Ascending aorta (tissue), 2 donors: ENCODE measurements around the gene CAMTA1. TPM values are rescaled to one million over a fixed set of nuclear protein-coding genes. Genes with fewer than 3 reads are reported as not detected.

Experiments used
- DNase-seq, 2 donors: peaks; one replicate each; pipeline ENCODE4 v3.0.0-alpha.2; 2019; ENCODE audit warnings: low spot score in 2 of 2
- H3K27ac ChIP-seq, 2 donors: fragments of 200-600 bp; sonication (generic); one replicate each; pipeline ENCODE4 v1.5.1; 2016 to 2017; ENCODE audit warnings: mild to moderate bottlenecking in 1 of 2
- H3K27me3 ChIP-seq: fragments of 200-600 bp; sonication (generic); one replicate; pipeline ENCODE4 v1.5.1; 2017
- H3K36me3 ChIP-seq, 2 donors: fragments of 200-600 bp; sonication (generic); one replicate each; pipeline ENCODE4 v1.5.1; 2016
- H3K4me1 ChIP-seq, 2 donors: fragments of 200-600 bp; sonication (generic); one replicate each; pipeline ENCODE4 v1.5.1; 2016 to 2017; ENCODE audit warnings: mild to moderate bottlenecking in 1 of 2
- H3K4me3 ChIP-seq, 2 donors: fragments of 200-600 bp; sonication (generic); one replicate each; pipeline ENCODE4 v1.5.1; 2016 to 2017; ENCODE audit warnings: mild to moderate bottlenecking in 1 of 2
- H3K9me3 ChIP-seq, 2 donors: fragments of 200-600 bp; sonication (generic); one replicate each; pipeline ENCODE4 v1.5.1; 2016
- intact Hi-C: fragments of 100-400 bp; cut with DNase I; formaldehyde crosslinking; loops from one replicate; pipeline ENCODE4 v1.15.1; 2023
- total RNA-seq: library from RNA; depleted of rRNA; stranded (reverse); fragments of >200 nt; gene quantifications from one replicate; pipeline ENCODE4 v1.1.0, GENCODE V29; 2016
- TF ChIP-seq, protein P1 (sequence below), 3 experiments: fragments of 200-600 bp in 2 of 3; fragments of 450-650 bp in 1 of 3; sonication (generic) in 2 of 3; IDR thresholded peaks; one replicate each; pipeline ENCODE4 v1.5.1; 2016 to 2019; ENCODE audit warnings: antibody characterized with exemption in 3 of 3, mild to moderate bottlenecking in 1 of 3, moderate library complexity in 1 of 3

The CAMTA1 gene
- total RNA-seq, 1 donor from 2014 or later, result 53.3 TPM

- Histone ChIP-seq H3K4me1 (no peaks in the 10 kb centered on the region), H3K4me3 (no peak overlapping the region), H3K36me3 (no peaks in the 10 kb centered on the region), H3K27ac (no peak overlapping the region), H3K27me3 (no peaks in the 10 kb centered on the region), H3K9me3 (no peaks in the 10 kb centered on the region)
- intact Hi-C loops, result no loop called here
- no peak for DNase-seq
- TF ChIP-seq, protein P1, sequence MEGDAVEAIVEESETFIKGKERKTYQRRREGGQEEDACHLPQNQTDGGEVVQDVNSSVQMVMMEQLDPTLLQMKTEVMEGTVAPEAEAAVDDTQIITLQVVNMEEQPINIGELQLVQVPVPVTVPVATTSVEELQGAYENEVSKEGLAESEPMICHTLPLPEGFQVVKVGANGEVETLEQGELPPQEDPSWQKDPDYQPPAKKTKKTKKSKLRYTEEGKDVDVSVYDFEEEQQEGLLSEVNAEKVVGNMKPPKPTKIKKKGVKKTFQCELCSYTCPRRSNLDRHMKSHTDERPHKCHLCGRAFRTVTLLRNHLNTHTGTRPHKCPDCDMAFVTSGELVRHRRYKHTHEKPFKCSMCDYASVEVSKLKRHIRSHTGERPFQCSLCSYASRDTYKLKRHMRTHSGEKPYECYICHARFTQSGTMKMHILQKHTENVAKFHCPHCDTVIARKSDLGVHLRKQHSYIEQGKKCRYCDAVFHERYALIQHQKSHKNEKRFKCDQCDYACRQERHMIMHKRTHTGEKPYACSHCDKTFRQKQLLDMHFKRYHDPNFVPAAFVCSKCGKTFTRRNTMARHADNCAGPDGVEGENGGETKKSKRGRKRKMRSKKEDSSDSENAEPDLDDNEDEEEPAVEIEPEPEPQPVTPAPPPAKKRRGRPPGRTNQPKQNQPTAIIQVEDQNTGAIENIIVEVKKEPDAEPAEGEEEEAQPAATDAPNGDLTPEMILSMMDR (IDR thresholded peaks at IDR 0.05), result no peak
Measured at GRCh38 chr1:7315316-7315715, 530.1 kb downstream of the CAMTA1 start.

DNA sequence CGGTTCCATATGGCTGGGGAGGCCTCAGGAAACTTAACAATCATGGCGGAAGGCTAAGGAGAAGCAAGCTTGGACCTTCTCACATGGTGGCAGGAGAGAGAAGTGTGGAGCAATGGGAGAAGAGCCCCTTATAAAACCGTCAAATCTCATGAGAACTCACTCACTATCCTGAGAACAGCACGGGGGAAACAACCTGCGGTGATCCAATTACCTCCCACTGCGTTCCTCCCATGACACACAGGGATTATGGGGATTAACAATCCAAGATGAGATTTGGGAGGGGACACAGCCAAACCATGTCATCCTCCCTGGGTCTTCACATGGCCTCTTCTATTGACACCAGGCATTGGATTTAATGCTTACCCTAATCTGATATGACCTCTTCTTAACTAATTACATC lies 530.7 kb downstream of the CAMTA1 start:
- H3K9me3 ChIP-seq, result no peaks in the 10 kb centered on the region
- no peak for DNase-seq
- no peaks in the 10 kb centered on the region for H3K4me1 ChIP-seq
- H3K27ac ChIP-seq, result no peak overlapping the region
- no peaks in the 10 kb centered on the region for H3K27me3 ChIP-seq
- intact Hi-C loops, result no loop called here
- H3K36me3 ChIP-seq, result no peaks in the 10 kb centered on the region
- no peak overlapping the region for H3K4me3 ChIP-seq
- TF ChIP-seq, protein P1 (IDR thresholded peaks at IDR 0.05), result no peak

- Histone ChIP-seq H3K4me1 (no peaks in the 10 kb centered on the region), H3K4me3 (no peak overlapping the region), H3K27me3 (no peaks in the 10 kb centered on the region), H3K36me3 (no peaks in the 10 kb centered on the region), H3K27ac (no peak overlapping the region), H3K9me3 (no peaks in the 10 kb centered on the region)
- TF ChIP-seq, protein P1 (IDR thresholded peaks at IDR 0.05), result no peak
- no peak for DNase-seq
- intact Hi-C loops, result no loop called here
Measured at GRCh38 chr1:7317888-7318287, 532.6 kb downstream of the CAMTA1 start.

- Histone ChIP-seq H3K4me3 (no peak overlapping the region), H3K9me3 (no peaks in the 10 kb centered on the region), H3K36me3 (no peaks in the 10 kb centered on the region), H3K27me3 (no peaks in the 10 kb centered on the region), H3K27ac (no peak overlapping the region), H3K4me1 (no peaks in the 10 kb centered on the region)
- TF ChIP-seq, protein P1 (IDR thresholded peaks at IDR 0.05), result no peak
- intact Hi-C loops, result no loop called here
- DNase-seq, result no peak
Measured at GRCh38 chr1:7319196-7319595, 533.9 kb downstream of the CAMTA1 start.

DNA sequence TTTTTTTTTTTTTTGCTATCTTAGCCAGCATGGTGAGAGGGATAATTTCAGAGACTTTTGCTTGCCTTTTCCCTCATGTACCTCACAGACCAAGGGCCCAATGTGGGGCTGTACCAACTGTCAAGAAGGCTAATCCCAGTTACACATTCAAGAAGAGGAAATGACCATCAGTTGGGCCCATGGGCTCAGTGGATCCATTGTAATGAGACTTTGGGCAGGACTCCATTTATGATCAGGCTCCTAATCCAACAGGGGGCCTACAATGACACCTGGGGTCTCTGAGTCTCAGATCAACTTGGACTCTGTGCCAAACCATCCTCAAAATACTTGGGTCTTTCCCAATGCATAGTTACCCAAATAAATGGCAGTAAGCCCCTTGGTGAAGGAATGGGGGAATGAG lies 535.4 kb downstream of the CAMTA1 start:
- no peak for DNase-seq
- no peaks in the 10 kb centered on the region for H3K4me1 ChIP-seq
- intact Hi-C loops, result no loop called here
- TF ChIP-seq, protein P1 (IDR thresholded peaks at IDR 0.05), result no peak
- no peak overlapping the region for H3K27ac ChIP-seq
- H3K9me3 ChIP-seq, result no peaks in the 10 kb centered on the region
- no peaks in the 10 kb centered on the region for H3K27me3 ChIP-seq
- no peaks in the 10 kb centered on the region for H3K36me3 ChIP-seq
- no peak overlapping the region for H3K4me3 ChIP-seq

GRCh38 chr1:7322283-7322785 lies 537.1 kb downstream of the CAMTA1 start:
- no peak for DNase-seq
- Histone ChIP-seq H3K36me3 (no peaks in the 10 kb centered on the region), H3K9me3 (no peaks in the 10 kb centered on the region), H3K4me1 (no peaks in the 10 kb centered on the region), H3K4me3 (no peak overlapping the region), H3K27ac (no peak overlapping the region), H3K27me3 (no peaks in the 10 kb centered on the region)
- intact Hi-C loops, result no loop called here
- TF ChIP-seq, protein P1 (IDR thresholded peaks at IDR 0.05), result no peak
